Caco-2 (cell line): ENCODE results near the gene PDCD1LG2. TPM values are rescaled to one million over a fixed set of nuclear protein-coding genes. Genes with fewer than 3 reads are reported as not detected.

Experiments
- BruUV-seq: library from RNA; stranded (reverse); fragments of 400-500 nt; replicated peaks from 2 replicates; lab custom pipeline; 2021; lab: Mats Ljungman, UMichigan
- CTCF ChIA-PET: fragments of 300-600 bp; sonication (Branson Sonifier 250); formaldehyde crosslinking; loops from one replicate; lab custom pipeline; 2022; ENCODE audit warnings: antibody characterized with exemption; lab: Charles Lee
- POLR2A ChIA-PET: fragments of 300-600 bp; sonication (Branson Sonifier 250); formaldehyde crosslinking; loops from one replicate; lab custom pipeline; 2022; ENCODE audit warnings: antibody characterized with exemption; lab: Charles Lee
- DNase-seq, 2 experiments: peaks; one replicate each; pipeline versions ENCODE4 v3.0.0 to v3.0.0-alpha.2; 2020 to 2022
- H3K27me3 ChIP-seq: replicated peaks from 2 replicates; pipeline ENCODE4 v1.6.0; 2011; ENCODE audit warnings: low read length; ENCODE audit not compliant: control insufficient read depth, insufficient read depth
- H3K36me3 ChIP-seq: 2 replicates; pipeline ENCODE4 v1.5.1; 2011; ENCODE audit warnings: low read length; ENCODE audit not compliant: control insufficient read depth, insufficient read depth
- H3K4me1 ChIP-seq: fragments of 250-450 bp; sonication (Bioruptor Pico); 2 replicates; pipeline ENCODE4 v1.5.1; 2020; ENCODE audit warnings: mild to moderate bottlenecking
- H3K4me3 ChIP-seq: 2 replicates; pipeline ENCODE4 v1.5.1; 2011; ENCODE audit warnings: low read depth, mild to moderate bottlenecking, control low read depth, low read length
- H3K9me3 ChIP-seq: fragments of 250-450 bp; sonication (Bioruptor Pico); 2 replicates; pipeline ENCODE4 v1.5.1; 2020; ENCODE audit warnings: mild to moderate bottlenecking, moderate library complexity
- H3K27ac Mint-ChIP-seq: one replicate; pipeline ENCODE4 v1.8.0; 2022; ENCODE audit warnings: mixed read lengths; ENCODE audit not compliant: unreplicated experiment
- H3K27me3 Mint-ChIP-seq: one replicate; pipeline ENCODE4 v1.8.0; 2022; ENCODE audit warnings: mixed read lengths; ENCODE audit not compliant: insufficient read depth, unreplicated experiment
- H3K36me3 Mint-ChIP-seq: one replicate; pipeline ENCODE4 v1.8.0; 2022; ENCODE audit warnings: mild to moderate bottlenecking, mixed read lengths; ENCODE audit not compliant: insufficient read depth, unreplicated experiment
- H3K4me1 Mint-ChIP-seq: one replicate; pipeline ENCODE4 v1.8.0; 2022; ENCODE audit warnings: low read depth, mixed read lengths; ENCODE audit not compliant: unreplicated experiment
- H3K4me3 Mint-ChIP-seq: one replicate; pipeline ENCODE4 v1.8.0; 2022; ENCODE audit warnings: mild to moderate bottlenecking, moderate library complexity, mixed read lengths; ENCODE audit not compliant: unreplicated experiment
- H3K9me3 Mint-ChIP-seq: one replicate; pipeline ENCODE4 v1.8.0; 2022; ENCODE audit warnings: mixed read lengths; ENCODE audit not compliant: unreplicated experiment
- intact Hi-C: fragments of 100-400 bp; cut with micrococcal nuclease; formaldehyde crosslinking; loops from one replicate; pipeline ENCODE4 v1.10.0; 2022; ENCODE audit not compliant: unreplicated experiment
- total RNA-seq: library from RNA; stranded (reverse); gene quantifications from 2 replicates; pipeline ENCODE4 v1.2.3, GENCODE V29; 2022
- TF ChIP-seq, protein P1 (sequence below), 2 experiments: fragments of 200-600 bp in 1 of 2; IDR thresholded peaks; 1 replicate in 1 of 2; 2 replicates in 1 of 2; pipeline versions ENCODE4 v1.5.1 to v1.8.0; 2011 to 2022; ENCODE audit warnings: antibody characterized with exemption in 1 of 2, control low read depth in 1 of 2, inconsistent platforms in 1 of 2, low read depth in 1 of 2, low read length in 1 of 2, mild to moderate bottlenecking in 1 of 2, moderate library complexity in 1 of 2; ENCODE audit not compliant: insufficient read depth in 1 of 2, severe bottlenecking in 1 of 2, unreplicated experiment in 1 of 2

PDCD1LG2 gene
- total RNA-seq, 1 experiment from 2014 or later: not detected

DNA sequence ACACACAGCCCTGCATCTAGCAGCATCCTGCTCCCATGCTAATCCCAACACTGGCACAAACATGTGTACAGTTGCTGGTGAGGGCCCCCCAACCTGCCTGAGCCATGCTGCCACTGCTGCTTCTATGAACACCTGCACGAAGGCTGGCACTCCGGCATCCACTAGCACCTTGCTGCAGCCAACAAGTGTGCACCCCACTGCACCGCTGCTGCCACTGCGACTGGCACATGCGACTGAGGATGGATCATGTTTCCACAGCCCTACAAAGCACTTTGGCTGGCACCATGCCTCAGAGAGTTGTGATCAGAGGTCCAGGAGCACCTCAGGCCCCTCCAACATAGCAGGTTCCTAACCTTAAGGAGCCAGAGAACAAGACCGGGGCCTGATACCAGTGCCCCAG lies 7.8 kb upstream of the PDCD1LG2 start:
- Histone ChIP-seq H3K9me3 (no peaks in the 10 kb centered on the region), H3K27me3 (no peaks in the 10 kb centered on the region), H3K36me3 (no peaks in the 10 kb centered on the region), H3K4me1 (no peaks in the 10 kb centered on the region), H3K4me3 (no peak overlapping the region)
- H3K27me3 Mint-ChIP-seq: peaks cover 6% of the 10 kb centered on the region
- DNase-seq: no peak
- ChIA-PET CTCF (no interaction called here), POLR2A (no interaction called here)
- H3K4me3 Mint-ChIP-seq: no peak overlapping the region
- TF ChIP-seq, protein P1, sequence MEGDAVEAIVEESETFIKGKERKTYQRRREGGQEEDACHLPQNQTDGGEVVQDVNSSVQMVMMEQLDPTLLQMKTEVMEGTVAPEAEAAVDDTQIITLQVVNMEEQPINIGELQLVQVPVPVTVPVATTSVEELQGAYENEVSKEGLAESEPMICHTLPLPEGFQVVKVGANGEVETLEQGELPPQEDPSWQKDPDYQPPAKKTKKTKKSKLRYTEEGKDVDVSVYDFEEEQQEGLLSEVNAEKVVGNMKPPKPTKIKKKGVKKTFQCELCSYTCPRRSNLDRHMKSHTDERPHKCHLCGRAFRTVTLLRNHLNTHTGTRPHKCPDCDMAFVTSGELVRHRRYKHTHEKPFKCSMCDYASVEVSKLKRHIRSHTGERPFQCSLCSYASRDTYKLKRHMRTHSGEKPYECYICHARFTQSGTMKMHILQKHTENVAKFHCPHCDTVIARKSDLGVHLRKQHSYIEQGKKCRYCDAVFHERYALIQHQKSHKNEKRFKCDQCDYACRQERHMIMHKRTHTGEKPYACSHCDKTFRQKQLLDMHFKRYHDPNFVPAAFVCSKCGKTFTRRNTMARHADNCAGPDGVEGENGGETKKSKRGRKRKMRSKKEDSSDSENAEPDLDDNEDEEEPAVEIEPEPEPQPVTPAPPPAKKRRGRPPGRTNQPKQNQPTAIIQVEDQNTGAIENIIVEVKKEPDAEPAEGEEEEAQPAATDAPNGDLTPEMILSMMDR (IDR thresholded peaks at IDR 0.05; ENCODE audit: insufficient read depth in 1 of 2, low read depth in 1 of 2, low read length in 1 of 2, severe bottlenecking in 1 of 2, unreplicated experiment in 1 of 2): no peak
- intact Hi-C loops: no loop called here
- BruUV-seq: no TSS peak
- H3K4me1 Mint-ChIP-seq: no peaks in the 10 kb centered on the region
- no peak overlapping the region for H3K27ac Mint-ChIP-seq
- no peaks in the 10 kb centered on the region for H3K9me3 Mint-ChIP-seq
- no peaks in the 10 kb centered on the region for H3K36me3 Mint-ChIP-seq

DNA sequence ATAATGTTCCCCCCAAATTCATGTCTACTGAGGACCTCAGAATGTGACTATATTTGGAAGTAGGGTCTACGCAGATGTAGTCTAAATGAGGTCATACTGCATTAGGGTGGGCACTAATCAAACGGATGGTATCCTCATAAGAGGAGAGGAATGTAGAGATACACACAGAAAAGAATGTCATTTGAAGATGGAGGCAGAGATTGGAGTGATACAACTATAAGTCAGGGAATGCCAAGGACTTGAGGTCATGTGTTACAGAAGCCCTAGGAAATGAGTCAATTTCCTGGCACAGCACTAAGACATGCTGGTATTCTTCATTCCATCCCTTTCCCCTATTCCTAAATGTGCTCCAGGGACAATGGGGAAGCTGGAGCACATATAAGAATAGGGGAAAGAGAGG lies 758 bp upstream of the PDCD1LG2 start:
- ChIA-PET POLR2A (no interaction called here), CTCF (no interaction called here)
- intact Hi-C loops: no loop called here
- Histone ChIP-seq H3K4me1 (no peaks in the 10 kb centered on the region), H3K36me3 (no peaks in the 10 kb centered on the region), H3K27me3 (no peaks in the 10 kb centered on the region), H3K4me3 (no peak overlapping the region), H3K9me3 (no peaks in the 10 kb centered on the region)
- H3K36me3 Mint-ChIP-seq: no peaks in the 10 kb centered on the region
- no peak overlapping the region for H3K4me3 Mint-ChIP-seq
- H3K9me3 Mint-ChIP-seq: no peaks in the 10 kb centered on the region
- no peaks in the 10 kb centered on the region for H3K4me1 Mint-ChIP-seq
- no TSS peak for BruUV-seq
- no peak for DNase-seq
- H3K27ac Mint-ChIP-seq: no peak overlapping the region
- H3K27me3 Mint-ChIP-seq: peaks cover 9% of the 10 kb centered on the region
- TF ChIP-seq, protein P1 (IDR thresholded peaks at IDR 0.05; ENCODE audit: insufficient read depth in 1 of 2, low read depth in 1 of 2, low read length in 1 of 2, severe bottlenecking in 1 of 2, unreplicated experiment in 1 of 2): no peak

DNA sequence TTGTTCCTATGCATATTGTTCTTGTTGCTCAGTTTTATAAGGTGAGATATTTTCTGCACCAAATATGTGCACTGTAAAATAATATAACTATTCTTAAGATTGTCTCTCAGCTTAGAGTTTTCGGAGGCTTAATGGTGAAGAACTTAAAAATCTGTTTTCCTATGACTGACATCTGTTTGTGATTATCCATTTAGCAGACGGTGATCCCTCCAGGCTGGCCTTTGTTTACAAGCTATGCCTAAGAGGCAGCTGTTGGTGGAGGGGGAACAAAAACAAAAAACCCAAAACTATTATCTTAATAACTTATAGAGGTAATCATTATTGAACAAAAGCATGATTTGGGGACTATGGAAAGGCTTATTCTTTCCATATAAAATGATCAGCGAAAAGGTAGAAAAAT lies 658 bp downstream of the PDCD1LG2 start:
- no TSS peak for BruUV-seq
- CTCF ChIA-PET: no interaction called here

More for the DNA sequence above, 658 bp downstream of the PDCD1LG2 start:
- Histone ChIP-seq H3K9me3 (no peaks in the 10 kb centered on the region), H3K36me3 (no peaks in the 10 kb centered on the region), H3K4me3 (no peak overlapping the region), H3K4me1 (no peaks in the 10 kb centered on the region), H3K27me3 (no peaks in the 10 kb centered on the region)
- intact Hi-C loops: no loop called here
- no peaks in the 10 kb centered on the region for H3K9me3 Mint-ChIP-seq
- TF ChIP-seq, protein P1 (IDR thresholded peaks at IDR 0.05; ENCODE audit: insufficient read depth in 1 of 2, low read depth in 1 of 2, low read length in 1 of 2, severe bottlenecking in 1 of 2, unreplicated experiment in 1 of 2): no peak
- H3K27me3 Mint-ChIP-seq: peaks cover 6% of the 10 kb centered on the region
- no peak overlapping the region for H3K27ac Mint-ChIP-seq
- no peaks in the 10 kb centered on the region for H3K4me1 Mint-ChIP-seq
- POLR2A ChIA-PET: no interaction called here
- DNase-seq: no peak
- no peak overlapping the region for H3K4me3 Mint-ChIP-seq
- H3K36me3 Mint-ChIP-seq: no peaks in the 10 kb centered on the region
